Breast epithelium (tissue), 4 donors: ENCODE data around the gene HPCAL4. TPM values are rescaled to one million over a fixed set of nuclear protein-coding genes. Genes with fewer than 3 reads are reported as not detected.

ENCODE experiments used
- DNase-seq, 2 donors: peaks; one replicate each; pipeline ENCODE4 v3.0.0-alpha.2; 2019; ENCODE audit warnings: low spot score in 2 of 2
- H3K27ac ChIP-seq, 2 donors: fragments of 200-600 bp; sonication (generic) in 1 of 2; one replicate each; pipeline ENCODE4 v1.5.1; 2016 to 2019; ENCODE audit warnings: mild to moderate bottlenecking in 1 of 2
- H3K27me3 ChIP-seq, 2 donors: fragments of 200-600 bp; sonication (generic) in 1 of 2; one replicate each; pipeline versions ENCODE4 v1.5.1 to v1.6.0; 2017 to 2019; ENCODE audit warnings: control low read depth in 1 of 2, mild to moderate bottlenecking in 1 of 2
- H3K36me3 ChIP-seq: fragments of 200-600 bp; one replicate; pipeline ENCODE4 v1.5.1; 2019
- H3K4me1 ChIP-seq, 2 donors: fragments of 200-600 bp; sonication (generic); one replicate each; pipeline ENCODE4 v1.5.1; 2016 to 2019; ENCODE audit warnings: control low read depth in 1 of 2
- H3K4me3 ChIP-seq, 3 donors: fragments of 200-600 bp; sonication (generic); 1 replicate in 2 of 3; 2 replicates in 1 of 3; pipeline ENCODE4 v1.5.1; 2016 to 2019; ENCODE audit warnings: mild to moderate bottlenecking in 3 of 3, moderate library complexity in 2 of 3
- H3K9me3 ChIP-seq, 2 donors: fragments of 200-600 bp; sonication (generic) in 1 of 2; one replicate each; pipeline ENCODE4 v1.5.1; 2016 to 2019; ENCODE audit warnings: control low read depth in 1 of 2
- CTCF ChIP-seq, 3 donors: fragments of 450-650 bp; IDR thresholded peaks; one replicate each; pipeline ENCODE4 v1.5.1; 2016 to 2017; ENCODE audit warnings: antibody characterized with exemption in 3 of 3, mild to moderate bottlenecking in 3 of 3, moderate library complexity in 3 of 3
- POLR2A ChIP-seq: fragments of 450-650 bp; IDR thresholded peaks from one replicate; pipeline ENCODE4 v1.6.1; 2016; ENCODE audit warnings: antibody characterized with exemption, mild to moderate bottlenecking, moderate library complexity
- POLR2AphosphoS5 ChIP-seq, 3 donors: sonication (generic); formaldehyde crosslinking; IDR thresholded peaks; one replicate each; pipeline ENCODE4 v1.6.1; 2017; ENCODE audit warnings: antibody characterized with exemption in 3 of 3
- intact Hi-C: fragments of 100-400 bp; cut with DNase I; formaldehyde crosslinking; loops from one replicate; pipeline ENCODE4 v1.15.1; 2023; ENCODE audit warnings: low total_unique reads
- total RNA-seq, 3 donors: library from RNA; depleted of rRNA; stranded (reverse); fragments of >200 nt; gene quantifications; one replicate each; pipeline ENCODE4 v1.1.0, GENCODE V29; 2016

HPCAL4 gene
- total RNA-seq, 3 donors from 2014 or later: not detected

DNA sequence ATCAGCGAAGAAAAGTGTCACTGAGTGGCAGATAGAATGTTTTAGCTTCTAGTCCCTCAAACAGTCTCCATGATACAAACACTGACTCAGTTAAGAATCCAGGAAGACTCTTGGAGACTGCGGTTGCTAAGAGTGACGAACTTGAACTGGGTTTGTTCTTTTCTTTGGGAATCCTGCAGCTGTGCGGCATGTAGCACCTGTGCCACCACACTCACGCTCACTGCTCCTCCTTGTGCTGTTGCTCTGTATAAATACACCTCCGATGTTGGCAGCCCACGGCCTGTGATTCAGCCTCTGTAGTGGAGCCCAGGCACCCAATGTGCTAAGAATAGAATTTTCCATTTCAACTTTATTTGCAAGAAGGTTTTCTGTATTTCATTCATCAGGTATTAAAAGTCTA lies 41.9 kb upstream of the HPCAL4 start:
- intact Hi-C loops: no loop called here

GRCh38 chr1:39732730-39733129 lies 41.5 kb upstream of the HPCAL4 start:
- intact Hi-C loops: no loop called here
- no peak for DNase-seq
- Histone ChIP-seq H3K4me1 (no peaks in the 10 kb centered on the region), H3K9me3 (no peaks in the 10 kb centered on the region), H3K36me3 (no peaks in the 10 kb centered on the region), H3K27me3 (peaks cover 0 to 34% of the 10 kb centered on the region in 2 donors), H3K27ac (no peak overlapping the region), H3K4me3 (no peak overlapping the region)
- TF ChIP-seq CTCF (IDR thresholded peaks at IDR 0.05) (no peak), POLR2AphosphoS5 (IDR thresholded peaks at IDR 0.05) (no peak), POLR2A (no peak)

More for the DNA sequence above, 41.9 kb upstream of the HPCAL4 start:
- Histone ChIP-seq H3K9me3 (no peaks in the 10 kb centered on the region), H3K27me3 (peaks cover 0 to 30% of the 10 kb centered on the region in 2 donors), H3K4me1 (no peaks in the 10 kb centered on the region), H3K4me3 (no peak overlapping the region), H3K36me3 (no peaks in the 10 kb centered on the region), H3K27ac (no peak overlapping the region)
- TF ChIP-seq CTCF (IDR thresholded peaks at IDR 0.05): no peak
- no peak for TF ChIP-seq POLR2AphosphoS5 (IDR thresholded peaks at IDR 0.05)
- TF ChIP-seq POLR2A: no peak
- no peak for DNase-seq

DNA sequence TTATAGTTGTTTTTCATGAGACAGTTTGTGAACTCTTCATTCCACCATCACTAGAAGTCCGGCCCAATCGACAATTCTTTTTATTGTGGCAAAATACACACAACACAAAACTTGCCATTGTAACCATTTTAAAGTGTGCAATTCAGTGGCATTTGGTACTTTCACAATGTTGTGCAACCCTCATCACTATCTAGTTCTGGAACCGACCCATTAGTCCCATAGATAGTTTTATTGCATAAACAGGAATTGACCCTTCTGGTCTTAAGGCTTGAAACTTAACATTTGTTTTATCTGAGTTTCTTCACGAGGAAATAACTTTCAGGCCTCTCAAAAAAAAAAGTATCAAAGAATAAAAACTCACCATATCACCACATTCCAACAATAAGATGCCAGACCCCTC lies 38.6 kb upstream of the HPCAL4 start:
- Histone ChIP-seq H3K36me3 (no peaks in the 10 kb centered on the region), H3K27ac (no peak overlapping the region), H3K27me3 (peaks cover 0 to 46% of the 10 kb centered on the region in 2 donors), H3K9me3 (no peaks in the 10 kb centered on the region), H3K4me3 (no peak overlapping the region), H3K4me1 (no peaks in the 10 kb centered on the region)
- no peak for TF ChIP-seq POLR2AphosphoS5 (IDR thresholded peaks at IDR 0.05)
- TF ChIP-seq CTCF (IDR thresholded peaks at IDR 0.05): no peak
- no peak for TF ChIP-seq POLR2A
- no peak for DNase-seq
- intact Hi-C loops: no loop called here

GRCh38 chr1:39729030-39729429 lies 37.8 kb upstream of the HPCAL4 start:
- H3K9me3 ChIP-seq: no peaks in the 10 kb centered on the region
- no peak for DNase-seq
- TF ChIP-seq POLR2A (no peak), CTCF (IDR thresholded peaks at IDR 0.05) (no peak), POLR2AphosphoS5 (IDR thresholded peaks at IDR 0.05) (no peak)
- no peak overlapping the region for H3K27ac ChIP-seq
- no peaks in the 10 kb centered on the region for H3K36me3 ChIP-seq
- H3K4me1 ChIP-seq: no peaks in the 10 kb centered on the region
- intact Hi-C loops: no loop called here
- H3K4me3 ChIP-seq: no peak overlapping the region
- peaks cover 0 to 41% of the 10 kb centered on the region in 2 donors for H3K27me3 ChIP-seq

- intact Hi-C loops: no loop called here
- Histone ChIP-seq H3K9me3 (no peaks in the 10 kb centered on the region), H3K4me3 (no peak overlapping the region), H3K27me3 (peaks cover 0 to 36% of the 10 kb centered on the region in 2 donors), H3K4me1 (no peaks in the 10 kb centered on the region), H3K27ac (no peak overlapping the region), H3K36me3 (no peaks in the 10 kb centered on the region)
- no peak for DNase-seq
- TF ChIP-seq POLR2AphosphoS5 (IDR thresholded peaks at IDR 0.05) (no peak), POLR2A (no peak), CTCF (IDR thresholded peaks at IDR 0.05) (no peak)
Observed at GRCh38 chr1:39727932-39728317, 36.7 kb upstream of the HPCAL4 start.
